ENCODE measurements around the gene CDH4.

DNA sequence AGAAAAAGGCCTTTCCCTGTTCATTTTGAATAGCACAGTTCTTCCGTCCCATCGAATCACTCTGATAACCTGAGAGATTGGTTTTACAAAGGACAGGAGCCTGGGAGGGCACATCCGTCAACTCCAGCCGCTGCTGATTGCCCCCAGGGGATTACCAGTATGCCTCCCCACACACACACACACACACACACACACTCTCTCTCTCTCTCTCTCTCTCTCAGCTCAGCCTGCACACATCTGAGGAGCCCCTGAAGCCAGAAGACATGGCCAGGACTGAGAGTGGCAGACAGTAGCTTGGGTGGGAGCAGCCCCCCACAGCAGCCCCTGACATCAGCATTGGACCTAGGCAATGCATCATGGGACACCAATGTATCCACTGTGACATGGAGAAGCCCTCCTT is 13.2 kb upstream of the CDH4 start:
- TF ChIP-seq POLR2A (IDR thresholded peaks at IDR 0.05) (no peak), POLR2AphosphoS5 (IDR thresholded peaks at IDR 0.05) (no peak)
- TF ChIP-seq, protein P1, sequence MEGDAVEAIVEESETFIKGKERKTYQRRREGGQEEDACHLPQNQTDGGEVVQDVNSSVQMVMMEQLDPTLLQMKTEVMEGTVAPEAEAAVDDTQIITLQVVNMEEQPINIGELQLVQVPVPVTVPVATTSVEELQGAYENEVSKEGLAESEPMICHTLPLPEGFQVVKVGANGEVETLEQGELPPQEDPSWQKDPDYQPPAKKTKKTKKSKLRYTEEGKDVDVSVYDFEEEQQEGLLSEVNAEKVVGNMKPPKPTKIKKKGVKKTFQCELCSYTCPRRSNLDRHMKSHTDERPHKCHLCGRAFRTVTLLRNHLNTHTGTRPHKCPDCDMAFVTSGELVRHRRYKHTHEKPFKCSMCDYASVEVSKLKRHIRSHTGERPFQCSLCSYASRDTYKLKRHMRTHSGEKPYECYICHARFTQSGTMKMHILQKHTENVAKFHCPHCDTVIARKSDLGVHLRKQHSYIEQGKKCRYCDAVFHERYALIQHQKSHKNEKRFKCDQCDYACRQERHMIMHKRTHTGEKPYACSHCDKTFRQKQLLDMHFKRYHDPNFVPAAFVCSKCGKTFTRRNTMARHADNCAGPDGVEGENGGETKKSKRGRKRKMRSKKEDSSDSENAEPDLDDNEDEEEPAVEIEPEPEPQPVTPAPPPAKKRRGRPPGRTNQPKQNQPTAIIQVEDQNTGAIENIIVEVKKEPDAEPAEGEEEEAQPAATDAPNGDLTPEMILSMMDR (IDR thresholded peaks at IDR 0.05 in 8 of 11, conservative IDR thresholded peaks at IDR 0.05 in 3 of 11), result no peak
